Measurements from ENCODE around the gene HDX. TPM values are rescaled to one million over a fixed set of nuclear protein-coding genes. Genes with fewer than 3 reads are reported as not detected.

Gene HDX
- total and polyA plus RNA-seq, 9 of the 15 experiments (the other 6 are each of a cell fraction or from before 2014, with no cell fraction given) = not detected

DNA sequence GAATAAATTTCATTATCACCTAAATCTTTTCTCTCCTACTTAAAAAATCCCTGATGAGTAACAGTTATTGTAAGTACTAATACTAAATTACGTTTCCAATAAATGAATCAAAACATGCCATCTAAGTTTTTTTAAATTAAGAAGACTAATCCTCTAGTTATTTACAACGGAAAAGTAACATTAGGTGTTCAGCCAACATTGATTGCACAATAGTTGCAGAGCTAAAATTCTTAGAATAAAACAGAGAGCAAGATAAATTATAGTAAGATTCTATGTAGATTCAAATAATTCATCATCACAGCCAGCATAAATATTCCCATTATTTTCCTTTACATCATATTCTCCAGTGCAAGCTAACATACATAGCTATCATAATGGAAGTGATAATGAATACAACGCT is 139.2 kb downstream of the HDX start:
- Histone ChIP-seq H3K4me2 (ENCODE audit: insufficient read depth, low read length) (no peak overlapping the region), H3K27ac (ENCODE audit: extremely low read depth, low read depth, low read length) (no peak overlapping the region), H3K4me1 (replicated peaks in 1 of 2; ENCODE audit: control insufficient read depth in 2 of 2, insufficient read depth in 2 of 2, low read length in 2 of 2) (no peaks in the 10 kb centered on the region), H3K9me3 (replicated peaks; ENCODE audit: control insufficient read depth, insufficient read depth, low read depth, low read length) (no peaks in the 10 kb centered on the region), H2AFZ (ENCODE audit: low read depth, low read length) (no peak overlapping the region), H3K27me3 (ENCODE audit: control insufficient read depth in 2 of 2, insufficient read depth in 2 of 2, low read length in 2 of 2) (no peaks in the 10 kb centered on the region), H3K79me2 (ENCODE audit: control insufficient read depth, insufficient read depth, low read length) (no peaks in the 10 kb centered on the region), H4K20me1 (replicated peaks; ENCODE audit: control insufficient read depth, insufficient read depth, low read length) (no peaks in the 10 kb centered on the region), H3K9ac (ENCODE audit: insufficient read depth in 1 of 2, low read depth in 2 of 2, low read length in 2 of 2) (no peak overlapping the region), H3K36me3 (ENCODE audit: control insufficient read depth, insufficient read depth, low read length) (no peaks in the 10 kb centered on the region), H3K4me3 (no peak overlapping the region), H3K9me1 (ENCODE audit: control insufficient read depth, insufficient read depth, low read length) (no peaks in the 10 kb centered on the region)
- WGBS (ENCODE audit: insufficient coverage, low coverage, missing lambda C conversion rate) = 0% methylated on average over 3 of the region's 3 CpGs
- no peak for ATAC-seq
- DNase-seq (ENCODE audit: extremely low read depth in 1 of 4, low spot score in 3 of 4) = no peak
- ChIA-PET CTCF (ENCODE audit: low intra/inter-chr PET ratio) (no interaction called here), POLR2A (no interaction called here)
- no peak for FAIRE-seq
- in situ Hi-C loops (cut with MboI) = no loop called here
- intact Hi-C loops (cut with micrococcal nuclease) = no loop called here
- TF ChIP-seq ZNF551 (CRISPR knock-in tag; IDR thresholded peaks at IDR 0.05) = no peak
- peak; percentile 36 for TF ChIP-seq CEBPB (tag; IDR thresholded peaks at IDR 0.05)
- TF ChIP-seq PCBP1 (IDR thresholded peaks at IDR 0.05; ENCODE audit: low read depth, low read length, poor library complexity, severe bottlenecking) = no peak
- TF ChIP-seq CEBPG (CRISPR knock-in tag; IDR thresholded peaks at IDR 0.05) = no peak
- TF ChIP-seq CEBPG (tag; conservative IDR thresholded peaks at IDR 0.05 in 1 of 2, IDR thresholded peaks at IDR 0.05 in 1 of 2) = peak in 1 of 2 experiments; percentile 66; a peak in 2 of 4 replicates
- no peak for TF ChIP-seq POLR2A (conservative IDR thresholded peaks at IDR 0.05)
- TF ChIP-seq NCOA6 (IDR thresholded peaks at IDR 0.05) = no peak
- TF ChIP-seq ZSCAN29 (IDR thresholded peaks at IDR 0.05) = no peak
- no peak for TF ChIP-seq RNF219 (CRISPR knock-in tag; IDR thresholded peaks at IDR 0.05)
- BruUV-seq (replicated peaks) = no TSS peak

Data from K562 (cell line).